Skeletal muscle cell (primary cell): Measurements from ENCODE around the gene GZMM.
A peak's percentile ranks its signal among the peaks of the same experiment; 100 is the strongest.

Experiments used
- DNase-seq: peaks from one replicate; pipeline ENCODE4 v3.0.0-alpha.2; 2010; ENCODE audit warnings: low read depth
- H3K4me3 ChIP-seq: 2 replicates; pipeline ENCODE4 v1.5.1; 2011; ENCODE audit warnings: low read depth, mild to moderate bottlenecking, control low read depth, low read length, moderate library complexity

GZMM gene

DNA sequence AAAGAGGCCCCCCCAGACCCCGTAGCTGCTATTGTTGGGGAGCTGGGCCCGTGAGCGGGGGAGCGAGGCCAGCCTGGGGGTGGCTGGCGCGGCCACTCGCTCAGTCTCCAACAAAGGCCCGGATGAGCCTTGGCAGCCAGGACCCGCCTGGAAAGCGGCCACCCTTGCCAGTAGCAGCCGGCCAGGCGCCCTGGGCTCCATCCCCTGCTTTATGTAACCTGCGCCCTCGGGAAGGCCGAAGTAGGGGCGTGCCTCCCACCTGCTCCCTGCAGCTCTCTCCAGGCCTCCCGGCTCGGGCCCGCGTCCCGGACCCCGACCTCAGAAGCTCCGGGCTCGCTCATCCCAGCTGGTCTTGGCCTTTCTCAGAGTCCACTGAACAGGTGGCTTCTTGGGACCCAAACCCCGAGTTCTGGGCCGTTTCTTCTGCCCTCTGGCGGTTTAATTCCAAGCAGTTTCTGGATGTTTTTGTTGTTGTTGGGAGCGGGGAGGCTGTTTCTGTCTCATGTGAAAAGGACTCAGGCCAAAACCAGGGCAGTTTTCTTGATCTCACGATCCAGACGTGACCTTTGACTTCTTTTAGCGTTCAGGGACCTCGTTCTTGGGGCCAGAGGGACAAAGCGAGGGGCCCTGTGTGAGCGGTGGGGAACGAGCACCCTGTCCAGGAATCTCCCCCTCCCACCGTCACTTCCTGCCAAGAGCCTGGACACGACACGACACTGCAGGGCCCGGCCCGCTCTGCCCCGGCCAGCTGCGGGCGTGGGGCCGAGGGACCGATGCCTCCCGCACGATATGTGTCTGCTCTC lies 11.1 kb upstream of the GZMM start:
- H3K4me3 ChIP-seq, result peak overlapping the region; percentile 96
- no peak for DNase-seq

DNA sequence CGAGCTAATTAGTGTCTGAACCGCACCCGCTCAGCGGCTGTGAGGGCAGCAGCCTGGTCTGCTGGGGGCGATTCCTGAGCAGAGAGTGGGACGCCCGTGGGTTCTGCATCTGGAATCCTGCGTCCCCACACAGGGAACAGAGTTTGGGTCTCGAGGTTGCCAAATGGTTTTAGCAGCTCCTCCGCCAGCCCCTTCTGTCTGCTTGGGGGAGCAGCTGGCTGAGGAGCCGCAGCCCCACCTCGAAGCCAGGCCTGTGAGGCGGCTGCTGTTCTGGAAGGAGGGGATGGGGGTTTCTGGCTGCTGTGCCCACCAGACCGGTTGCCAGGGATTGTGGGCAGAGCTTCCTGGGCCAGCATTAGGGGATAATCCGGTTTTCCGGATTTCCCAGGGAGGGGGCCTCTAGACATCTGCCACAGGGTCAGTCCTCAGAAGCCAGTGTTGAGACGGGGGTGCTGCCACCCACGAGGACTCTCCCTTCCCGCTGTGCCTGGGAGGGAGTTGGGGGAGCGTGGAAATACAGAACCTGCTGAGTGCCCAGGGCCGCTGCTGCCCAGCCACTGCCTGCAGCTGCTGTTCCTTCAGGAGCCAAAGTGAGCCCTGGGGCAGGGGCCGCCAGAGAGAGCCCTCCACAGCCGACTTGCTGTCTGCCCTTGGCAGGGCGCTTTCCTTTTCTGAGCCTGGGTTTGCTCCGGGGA lies 10.3 kb upstream of the GZMM start:
- no peak for DNase-seq
- peak overlapping the region; percentile 96 for H3K4me3 ChIP-seq

DNA sequence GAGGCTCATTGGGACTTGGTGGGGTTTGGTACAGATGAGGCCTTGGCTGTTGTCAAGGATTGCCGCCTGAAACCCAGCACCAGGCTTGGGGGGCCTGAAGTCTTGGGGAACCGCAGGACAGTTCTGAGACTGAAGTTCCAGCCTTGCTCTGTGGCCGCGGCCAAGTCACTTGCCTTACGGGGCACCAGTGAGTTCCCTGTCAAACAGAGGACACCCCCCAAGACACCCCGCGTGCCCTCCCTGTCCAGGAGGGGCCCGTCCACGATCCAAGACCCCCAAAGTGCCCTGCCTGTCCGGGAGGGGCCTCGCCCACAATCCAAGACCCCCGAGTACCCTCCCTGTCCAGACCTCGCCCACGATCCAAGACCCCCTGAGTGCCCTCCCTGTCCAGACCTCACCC lies 9.8 kb upstream of the GZMM start:
- H3K4me3 ChIP-seq, result peak overlapping the region; percentile 96
- no peak for DNase-seq

DNA sequence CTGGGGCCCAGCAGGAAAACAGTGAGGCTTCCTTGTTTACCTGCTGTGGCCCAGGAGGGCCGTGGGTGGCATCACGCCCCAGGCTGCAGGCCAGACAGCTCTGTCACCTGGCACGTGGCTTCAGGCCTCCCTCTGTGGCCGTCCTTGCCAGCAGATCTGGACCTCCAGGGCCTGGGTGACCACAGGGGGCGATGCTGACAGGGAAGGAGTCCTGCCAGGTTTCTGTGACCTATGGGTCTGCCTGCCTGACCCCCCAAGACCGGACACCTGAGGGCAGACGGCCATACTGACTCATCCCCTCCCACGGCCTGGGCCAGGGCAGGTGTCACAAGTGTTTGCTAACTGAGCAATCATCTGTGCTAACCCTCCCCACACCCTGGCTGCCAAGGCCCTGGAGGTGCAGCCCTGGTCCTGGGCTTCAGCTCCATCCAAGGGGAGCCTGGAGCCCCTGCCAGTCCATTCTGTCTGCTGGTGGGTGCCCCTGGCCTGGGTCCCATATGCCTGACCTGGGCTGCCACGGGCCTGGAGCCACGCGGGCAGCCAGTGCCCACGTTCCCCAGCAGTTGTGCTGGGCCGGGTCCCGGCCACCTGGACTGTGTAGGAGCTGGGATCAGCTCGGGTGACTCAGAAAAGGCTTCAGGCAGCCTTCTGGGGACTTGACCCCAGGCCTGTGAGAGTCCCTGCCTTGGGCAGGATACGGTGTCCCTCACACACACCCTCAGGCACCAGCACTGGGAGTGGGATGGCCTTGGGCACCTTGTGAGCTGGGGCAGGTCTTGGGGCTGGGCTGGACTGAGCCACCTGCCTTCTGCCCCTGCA lies 8.6 kb upstream of the GZMM start:
- no peak overlapping the region for H3K4me3 ChIP-seq
- DNase-seq, result no peak

DNA sequence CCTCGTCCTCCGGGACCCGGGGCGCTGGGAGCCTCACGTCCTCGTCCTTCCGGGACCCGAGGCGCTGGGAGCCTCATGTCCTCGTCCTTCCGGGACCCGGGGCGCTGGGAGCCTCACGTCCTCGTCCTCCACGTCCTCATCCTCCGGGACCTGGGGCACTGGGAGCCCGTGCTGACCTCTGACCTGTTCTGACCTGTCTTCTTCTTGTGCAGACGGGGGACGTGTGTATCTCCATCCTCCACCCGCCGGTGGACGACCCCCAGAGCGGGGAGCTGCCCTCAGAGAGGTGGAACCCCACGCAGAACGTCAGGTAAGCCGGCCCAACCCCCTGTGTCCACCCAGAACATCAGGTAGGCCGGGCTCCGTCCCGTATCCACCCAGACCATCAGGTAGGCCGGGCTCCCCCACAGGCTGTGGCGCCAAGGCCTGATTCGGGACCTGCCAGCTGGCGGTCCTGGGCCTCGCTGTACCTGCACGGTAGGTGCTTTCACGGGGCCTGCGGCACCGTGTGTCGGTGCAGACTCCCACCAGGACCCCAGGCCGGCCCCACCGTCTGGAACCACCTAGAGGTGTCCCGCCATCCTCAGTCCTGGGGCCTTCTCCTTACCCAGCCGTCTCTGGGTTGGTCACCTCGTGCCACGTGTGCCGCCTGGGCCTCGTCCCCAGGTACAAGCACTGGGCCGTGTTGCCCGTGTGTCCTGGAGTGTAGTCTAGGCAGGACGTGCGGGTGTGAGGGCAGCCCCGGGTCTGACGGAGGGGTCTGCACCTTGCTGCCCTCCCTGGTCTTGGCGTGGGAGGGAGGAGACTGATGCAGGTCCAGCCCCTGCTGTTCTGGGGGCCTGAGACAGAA lies 7.6 kb upstream of the GZMM start:
- H3K4me3 ChIP-seq, result no peak overlapping the region
- DNase-seq, result no peak

DNA sequence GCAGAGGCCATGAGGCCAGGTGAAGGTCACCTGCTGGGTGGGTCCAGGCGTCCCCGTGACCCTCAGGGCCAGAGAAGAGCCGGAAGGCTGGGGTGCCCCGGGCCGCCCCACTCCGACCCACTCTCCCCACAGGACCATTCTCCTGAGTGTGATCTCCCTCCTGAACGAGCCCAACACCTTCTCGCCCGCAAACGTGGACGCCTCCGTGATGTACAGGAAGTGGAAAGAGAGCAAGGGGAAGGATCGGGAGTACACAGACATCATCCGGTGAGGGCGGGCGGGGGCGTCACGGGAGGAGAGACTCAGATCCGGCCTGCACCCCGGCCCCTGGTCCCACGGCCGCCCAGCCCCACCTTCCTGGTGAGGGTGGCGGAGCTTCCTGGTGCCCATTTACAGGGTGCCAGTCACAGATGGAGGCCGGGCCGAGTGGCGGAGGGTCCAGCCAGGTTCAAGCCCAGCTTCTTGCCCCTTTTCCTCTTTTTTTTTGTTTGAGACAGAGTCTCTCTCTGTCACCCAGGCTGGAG lies 6.9 kb upstream of the GZMM start:
- H3K4me3 ChIP-seq, result no peak overlapping the region
- no peak for DNase-seq

DNA sequence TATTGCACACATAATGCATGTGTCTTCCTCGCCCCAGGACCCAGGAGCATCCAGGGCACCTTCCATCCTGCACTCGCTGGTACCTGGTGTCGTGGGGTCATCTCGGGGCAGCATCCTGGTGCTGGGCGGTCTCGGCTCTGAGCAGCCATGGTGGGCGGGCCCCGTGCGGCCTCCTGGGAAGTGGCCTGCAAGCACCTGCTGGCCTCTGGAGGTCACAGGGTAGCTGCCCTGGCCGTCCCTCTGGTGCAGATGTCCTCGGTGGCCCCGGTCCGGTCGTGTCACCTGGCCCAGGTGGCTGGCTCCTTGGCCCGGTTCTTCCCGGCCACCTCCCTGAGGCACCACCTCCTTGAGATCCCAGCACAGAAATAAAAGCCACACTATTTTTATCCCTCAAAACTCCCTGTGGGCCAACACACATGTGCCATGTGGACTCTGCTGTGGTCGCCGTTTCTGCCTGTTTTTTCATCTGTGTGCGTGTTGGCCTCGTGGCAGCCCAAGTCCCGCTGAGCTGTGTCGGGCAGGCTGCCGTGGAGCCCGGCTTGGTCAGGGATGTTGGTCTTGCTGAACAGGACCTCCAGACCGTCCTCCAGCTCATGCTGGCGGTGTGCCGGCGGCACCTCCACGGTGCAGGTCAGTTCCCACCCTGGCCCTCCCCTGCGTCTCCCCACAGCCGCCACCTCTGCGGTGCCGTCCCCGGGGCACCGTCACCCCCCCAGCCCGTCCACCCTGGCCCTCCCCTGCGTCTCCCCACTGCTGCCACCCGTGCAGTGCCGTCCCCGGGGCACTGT lies 5.0 kb upstream of the GZMM start:
- no peak for DNase-seq
- H3K4me3 ChIP-seq, result no peak overlapping the region

DNA sequence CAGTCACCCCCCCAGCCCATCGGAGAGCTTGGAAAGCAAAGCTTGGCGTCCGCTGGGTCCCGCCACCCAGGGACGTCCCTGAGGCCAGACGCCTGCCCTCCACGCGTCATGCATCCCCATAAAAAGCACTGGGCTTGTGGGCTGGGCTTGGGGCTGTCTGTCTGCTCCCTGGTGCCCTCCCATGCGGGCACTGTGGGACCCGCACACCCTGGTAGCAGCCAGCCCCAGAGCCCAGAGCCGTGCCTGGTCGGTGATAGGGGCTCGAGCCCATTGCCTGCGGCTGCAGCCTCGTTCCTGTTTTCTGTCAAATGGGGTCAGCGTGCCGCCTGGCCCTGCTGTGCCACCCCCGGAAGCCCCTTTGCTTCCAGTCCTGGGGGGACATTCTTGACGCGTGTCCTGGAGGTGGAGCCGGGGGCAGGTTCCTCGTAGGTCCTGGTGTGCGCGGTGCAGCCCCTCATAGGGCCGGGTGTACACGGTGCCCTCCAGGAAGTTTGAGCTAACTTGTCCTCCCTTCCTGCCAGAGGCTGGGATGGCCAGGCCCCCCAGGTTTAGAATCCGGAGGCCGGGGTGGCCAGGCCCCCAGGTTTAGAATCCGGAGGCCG lies 4.3 kb upstream of the GZMM start:
- H3K4me3 ChIP-seq, result no peak overlapping the region
- DNase-seq, result no peak

DNA sequence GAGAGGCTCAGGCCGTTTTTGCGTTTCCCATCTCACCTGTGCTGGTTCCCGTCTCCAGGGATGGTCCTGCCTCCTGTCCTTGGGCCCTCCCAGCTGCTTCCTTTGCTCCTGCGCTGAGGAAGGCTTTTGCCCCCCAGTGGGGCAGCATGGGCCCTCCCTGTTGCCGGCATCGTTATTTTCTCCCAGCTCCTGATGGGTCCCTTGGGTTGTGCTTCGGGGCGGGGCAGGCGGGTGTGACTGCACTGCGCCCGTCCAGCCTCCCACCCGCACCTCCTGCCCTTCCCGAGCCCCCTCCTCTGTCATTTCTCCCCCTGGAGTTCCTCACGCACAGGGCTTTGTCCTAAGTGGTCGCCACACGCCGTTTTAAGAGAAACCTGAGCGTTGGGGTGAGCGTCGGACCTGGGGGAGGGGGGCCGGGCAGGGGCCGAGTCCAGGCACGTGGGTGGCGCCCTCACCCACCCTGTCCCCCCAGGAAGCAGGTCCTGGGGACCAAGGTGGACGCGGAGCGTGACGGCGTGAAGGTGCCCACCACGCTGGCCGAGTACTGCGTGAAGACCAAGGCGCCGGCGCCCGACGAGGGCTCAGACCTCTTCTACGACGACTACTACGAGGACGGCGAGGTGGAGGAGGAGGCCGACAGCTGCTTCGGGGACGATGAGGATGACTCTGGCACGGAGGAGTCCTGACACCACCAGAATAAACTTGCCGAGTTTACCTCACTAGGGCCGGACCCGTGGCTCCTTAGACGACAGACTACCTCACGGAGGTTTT lies 2.8 kb upstream of the GZMM start:
- DNase-seq, result no peak
- no peak overlapping the region for H3K4me3 ChIP-seq

DNA sequence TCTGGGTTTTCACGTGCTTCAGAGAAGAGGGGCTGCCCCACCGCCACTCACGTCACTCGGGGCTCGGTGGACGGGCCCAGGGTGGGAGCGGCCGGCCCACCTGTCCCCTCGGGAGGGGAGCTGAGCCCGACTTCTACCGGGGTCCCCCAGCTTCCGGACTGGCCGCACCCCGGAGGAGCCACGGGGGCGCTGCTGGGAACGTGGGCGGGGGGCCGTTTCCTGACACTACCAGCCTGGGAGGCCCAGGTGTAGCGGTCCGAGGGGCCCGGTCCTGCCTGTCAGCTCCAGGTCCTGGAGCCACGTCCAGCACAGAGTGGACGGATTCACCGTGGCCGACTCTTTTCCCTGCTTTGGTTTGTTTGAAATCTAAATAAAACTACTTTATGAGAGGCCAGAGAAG lies 2.2 kb upstream of the GZMM start:
- H3K4me3 ChIP-seq, result no peak overlapping the region
- DNase-seq, result no peak

DNA sequence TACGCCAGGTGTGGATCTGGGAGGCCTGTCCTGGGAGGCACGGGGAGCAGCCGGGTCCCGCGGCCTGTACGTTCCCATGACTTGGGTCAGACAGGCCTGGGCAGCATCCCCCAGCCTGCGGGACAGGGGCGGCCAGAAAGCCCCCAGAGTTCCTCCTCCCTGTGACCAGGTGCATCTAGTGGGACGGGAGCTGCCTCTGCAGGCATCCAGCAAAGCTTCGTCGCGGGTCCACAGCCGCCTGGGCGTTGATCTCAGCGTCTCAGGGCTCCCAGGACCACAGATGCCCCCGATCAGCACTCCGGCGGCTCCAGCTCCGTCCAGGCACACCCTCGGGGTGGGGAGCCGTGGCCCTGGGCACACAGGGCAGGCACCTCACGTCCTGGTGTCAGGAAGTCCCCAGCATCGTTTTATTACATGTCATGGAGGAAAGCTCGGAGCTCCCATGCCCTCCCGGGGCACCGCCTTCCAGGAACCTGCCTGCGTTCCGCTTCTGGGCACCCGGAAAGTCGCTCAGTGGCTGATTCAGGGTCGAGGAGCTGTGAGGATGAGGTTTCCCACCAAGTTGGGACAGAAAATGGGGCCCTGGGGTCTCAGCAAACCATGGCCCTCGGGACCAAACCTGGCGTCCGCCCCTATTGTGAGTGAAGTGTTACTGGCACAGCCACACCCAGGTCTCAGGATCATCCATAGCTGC lies 1.5 kb upstream of the GZMM start:
- no peak overlapping the region for H3K4me3 ChIP-seq
- DNase-seq, result no peak

DNA sequence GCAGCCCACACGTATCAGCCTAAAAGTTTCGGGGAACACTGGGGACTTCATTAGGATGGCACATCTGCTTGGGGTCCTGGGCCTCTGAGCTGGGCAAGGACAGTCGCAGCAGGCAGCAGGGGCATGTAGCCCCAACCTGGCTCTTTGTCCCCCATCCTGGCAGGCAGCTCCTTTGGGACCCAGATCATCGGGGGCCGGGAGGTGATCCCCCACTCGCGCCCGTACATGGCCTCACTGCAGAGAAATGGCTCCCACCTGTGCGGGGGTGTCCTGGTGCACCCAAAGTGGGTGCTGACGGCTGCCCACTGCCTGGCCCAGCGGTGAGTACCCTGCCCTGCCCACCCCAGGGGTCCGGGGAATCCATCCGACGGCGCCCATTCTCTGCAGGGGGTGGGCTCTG lies 3.3 kb downstream of the GZMM start:
- DNase-seq, result no peak

DNA sequence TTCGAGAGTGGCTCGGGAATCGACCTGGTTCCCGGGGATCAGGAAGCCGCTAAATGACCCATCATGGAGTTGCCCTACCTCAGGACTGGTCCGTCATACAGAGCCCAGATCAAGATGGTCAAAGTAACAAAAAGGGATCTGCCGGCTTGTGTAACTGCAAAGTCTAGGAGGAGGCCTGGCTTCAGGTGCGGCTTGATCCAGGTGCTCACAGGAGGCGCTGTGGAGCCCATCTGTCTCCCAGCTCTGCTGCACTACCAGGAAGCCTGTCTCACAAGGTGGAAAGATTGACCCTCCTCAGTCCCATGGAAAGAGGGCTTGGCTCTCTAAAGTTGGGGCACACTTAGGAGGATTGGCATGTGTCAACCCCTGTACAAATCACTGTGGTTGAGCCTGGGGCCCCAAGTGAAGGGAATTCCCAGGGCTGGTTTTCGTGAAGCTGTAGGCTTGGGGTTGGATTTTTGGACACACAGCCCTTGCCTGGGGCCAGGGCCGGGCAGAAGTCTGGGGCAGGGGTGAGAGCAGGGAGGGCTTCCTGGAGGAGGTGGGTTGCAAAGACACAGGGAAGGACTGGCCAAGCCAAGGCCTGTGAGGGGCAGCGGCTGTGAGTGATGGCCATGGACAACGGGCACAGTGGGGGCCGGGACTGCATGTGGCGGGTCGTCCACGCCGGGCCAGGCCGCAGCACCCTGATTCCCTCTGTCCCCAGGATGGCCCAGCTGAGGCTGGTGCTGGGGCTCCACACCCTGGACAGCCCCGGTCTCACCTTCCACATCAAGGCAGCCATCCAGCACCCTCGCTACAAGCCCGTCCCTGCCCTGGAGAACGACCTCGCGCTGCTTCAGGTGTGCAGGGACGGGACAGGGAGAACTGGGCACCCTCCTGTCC lies 4.2 kb downstream of the GZMM start:
- no peak overlapping the region for H3K4me3 ChIP-seq
- no peak for DNase-seq

More for the DNA sequence above, 3.3 kb downstream of the GZMM start:
- no peak overlapping the region for H3K4me3 ChIP-seq

DNA sequence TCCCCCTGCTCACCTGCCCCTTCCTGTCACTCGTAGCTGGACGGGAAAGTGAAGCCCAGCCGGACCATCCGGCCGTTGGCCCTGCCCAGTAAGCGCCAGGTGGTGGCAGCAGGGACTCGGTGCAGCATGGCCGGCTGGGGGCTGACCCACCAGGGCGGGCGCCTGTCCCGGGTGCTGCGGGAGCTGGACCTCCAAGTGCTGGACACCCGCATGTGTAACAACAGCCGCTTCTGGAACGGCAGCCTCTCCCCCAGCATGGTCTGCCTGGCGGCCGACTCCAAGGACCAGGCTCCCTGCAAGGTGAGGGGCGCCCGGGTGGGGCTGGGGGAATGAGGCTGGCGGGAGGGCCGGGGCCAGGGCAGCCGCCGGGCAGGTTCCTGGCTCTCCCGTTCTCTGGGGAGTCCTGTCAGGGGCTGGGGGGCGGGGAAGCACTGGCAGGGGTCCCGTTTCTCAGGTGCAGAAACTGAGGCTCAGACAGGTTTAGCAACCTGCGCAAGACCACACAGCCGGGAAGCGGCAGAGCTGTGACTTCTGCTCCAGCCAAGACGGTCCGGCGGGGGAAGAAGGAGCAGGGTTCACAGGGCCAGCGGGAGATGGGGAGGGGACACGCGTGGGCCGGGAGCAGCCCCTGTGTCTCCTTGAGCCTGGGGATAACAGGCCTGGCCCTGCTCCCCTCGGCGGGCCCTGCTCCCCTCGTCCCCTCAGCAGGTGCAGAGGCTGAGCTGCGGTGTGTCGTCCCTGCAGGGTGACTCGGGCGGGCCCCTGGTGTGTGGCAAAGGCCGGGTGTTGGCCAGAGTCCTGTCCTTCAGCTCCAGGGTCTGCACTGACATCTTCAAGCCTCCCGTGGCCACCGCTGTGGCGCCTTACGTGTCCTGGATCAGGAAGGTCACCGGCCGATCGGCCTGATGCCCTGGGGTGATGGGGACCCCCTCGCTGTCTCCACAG lies 5.3 kb downstream of the GZMM start:
- H3K4me3 ChIP-seq, result no peak overlapping the region
- no peak for DNase-seq

DNA sequence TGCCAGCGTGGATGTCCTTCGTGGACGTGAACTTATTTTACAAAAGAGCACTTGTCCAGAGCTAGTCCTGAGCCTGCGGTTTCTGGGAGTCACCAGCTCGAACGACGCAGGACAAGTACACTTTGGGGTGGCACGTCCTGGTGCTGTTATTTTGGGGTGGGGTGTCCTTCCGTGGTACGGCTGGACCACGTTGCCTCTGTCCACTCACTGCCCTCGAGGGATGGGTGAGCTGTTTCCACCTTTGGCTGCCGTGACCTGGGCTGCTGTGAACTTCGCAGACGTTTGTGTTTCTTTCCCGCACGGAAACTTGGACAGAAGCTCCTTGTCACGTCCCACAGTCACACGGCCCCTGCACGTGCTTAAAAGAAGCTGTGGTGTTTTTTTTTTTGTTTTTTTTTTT lies 11.0 kb downstream of the GZMM start:
- DNase-seq, result no peak
- no peak overlapping the region for H3K4me3 ChIP-seq
